Measurements from ENCODE around the gene SH3PXD2A.

- TF ChIP-seq CTCF (IDR thresholded peaks at IDR 0.05) (no peak), EZH2 (IDR thresholded peaks at IDR 0.05; ENCODE audit: borderline replicate concordance, insufficient read depth, low read depth, low read length, poor library complexity, severe bottlenecking) (no peak)
These were observed 214.8 kb downstream of the SH3PXD2A start for GRCh38 chr10:103640436-103641181.
